DLD1 (cell line): ENCODE measurements around the gene TRPM2.

Experiments used
- in situ Hi-C: cut with HindIII; loops from 2 replicates; pipeline ENCODE4 v1.10.0; 2017; ENCODE audit warnings: low sequenced_read_pairs

TRPM2 gene

GRCh38 chr21:44353191-44353970, at the start of gene TRPM2:
Gene TRPM2, plus strand, starts transcription at chr21:44353621. Its CDS starts 80 bp downstream, at chr21:44353701.
- in situ Hi-C loops = no loop called here

GRCh38 chr21:44304011-44304616, 49.3 kb upstream of the TRPM2 start:
- in situ Hi-C loops = no loop called here

- in situ Hi-C loops = no loop called here
These were observed 48.5 kb upstream of the TRPM2 start for GRCh38 chr21:44304877-44305293.

GRCh38 chr21:44305691-44306090, 47.7 kb upstream of the TRPM2 start:
- in situ Hi-C loops = no loop called here

DNA sequence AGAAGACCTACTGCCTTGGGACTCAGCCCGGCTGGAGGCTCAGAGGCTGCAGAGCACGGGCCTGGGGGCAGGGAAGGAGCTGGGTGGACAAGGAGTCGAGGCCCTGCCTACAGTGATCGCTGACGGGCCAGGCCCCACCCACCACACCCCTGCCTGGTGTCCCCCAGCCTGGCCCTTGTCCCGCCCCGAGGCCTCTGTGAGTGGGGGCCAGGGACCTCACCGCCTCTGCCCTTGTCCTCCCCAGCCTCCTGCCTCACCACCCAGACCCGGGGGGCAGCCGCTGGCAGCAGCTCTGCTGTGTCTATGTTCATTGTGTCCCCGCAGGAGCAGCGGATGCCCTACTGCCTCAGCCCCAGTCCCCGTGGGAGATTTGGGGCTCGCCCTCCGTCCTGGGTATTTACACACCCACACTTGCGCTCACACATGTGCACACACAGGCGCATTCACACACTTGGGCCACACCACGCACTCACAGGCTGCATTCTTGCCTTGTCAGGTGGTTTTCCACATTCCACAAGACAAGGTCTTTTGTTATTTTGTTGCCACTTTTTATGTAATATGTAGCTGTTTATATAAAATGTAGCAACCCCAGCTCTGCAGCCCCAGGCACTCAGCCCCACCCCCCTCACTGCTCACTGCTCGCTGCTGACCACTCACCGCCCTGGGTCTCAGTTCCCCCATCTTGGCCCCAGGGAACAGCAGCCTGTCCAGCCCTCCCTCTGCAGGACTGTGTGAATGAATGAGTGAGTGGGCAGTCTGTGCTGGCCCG, 46.3 kb upstream of the TRPM2 start:
- in situ Hi-C loops = no loop called here

DNA sequence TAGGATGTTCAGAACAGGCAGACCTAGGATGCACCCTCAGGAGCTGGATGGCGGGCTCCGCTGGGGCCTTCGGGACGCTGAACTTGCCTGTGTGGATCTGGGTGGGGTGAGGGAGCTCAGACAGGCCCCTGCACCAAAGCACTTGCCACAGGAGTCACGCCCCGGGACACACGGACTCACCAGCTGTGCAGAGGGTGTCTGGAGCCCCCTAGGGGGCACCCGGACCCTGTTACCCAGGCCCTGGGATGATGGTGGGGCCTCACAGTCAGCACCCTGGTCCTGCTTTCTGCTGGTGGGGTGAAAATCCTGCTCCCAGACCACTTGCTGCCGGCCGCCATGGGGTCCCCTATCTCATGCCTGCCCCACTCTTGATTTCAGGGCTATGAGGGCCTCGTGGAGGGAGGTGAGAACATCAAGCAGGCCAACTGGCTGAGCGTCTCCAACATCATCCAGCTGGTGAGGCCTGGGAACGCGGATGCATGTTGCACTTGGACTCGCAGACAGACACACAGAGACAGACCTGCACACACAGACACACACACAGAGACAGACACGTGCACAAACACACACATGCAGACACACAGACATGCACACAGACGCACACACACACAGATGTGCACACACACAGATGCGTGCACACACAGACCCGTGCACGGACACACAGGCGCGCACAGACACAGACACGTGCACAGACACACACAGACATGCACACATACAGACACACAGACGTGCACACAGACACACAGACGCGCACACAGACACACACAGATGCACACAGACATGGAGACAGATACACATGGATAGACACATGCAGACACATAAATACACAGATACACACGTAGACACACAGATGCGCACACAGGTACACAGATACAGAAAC, 42.6 kb upstream of the TRPM2 start:
- in situ Hi-C loops = no loop called here

GRCh38 chr21:44312089-44312488, 41.3 kb upstream of the TRPM2 start:
- in situ Hi-C loops = no loop called here

DNA sequence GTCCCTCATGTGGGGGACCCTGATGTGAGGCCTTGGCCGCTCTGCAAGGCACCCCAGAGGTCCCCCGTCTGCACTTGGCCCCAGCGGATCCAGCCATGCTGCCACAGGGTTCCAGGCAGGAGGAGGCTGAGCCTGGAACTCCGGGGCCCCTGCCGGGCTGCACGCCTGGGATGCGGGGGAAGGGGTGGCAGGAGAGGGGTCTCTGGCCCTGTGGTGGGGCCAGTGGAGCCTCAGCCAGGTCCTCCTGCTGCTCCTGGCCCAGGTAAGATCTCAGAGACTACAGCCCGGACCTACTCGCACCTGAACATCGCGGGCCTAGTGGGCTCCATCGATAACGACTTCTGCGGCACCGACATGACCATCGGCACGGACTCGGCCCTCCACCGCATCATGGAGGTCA, 40.7 kb upstream of the TRPM2 start:
- in situ Hi-C loops = no loop called here

DNA sequence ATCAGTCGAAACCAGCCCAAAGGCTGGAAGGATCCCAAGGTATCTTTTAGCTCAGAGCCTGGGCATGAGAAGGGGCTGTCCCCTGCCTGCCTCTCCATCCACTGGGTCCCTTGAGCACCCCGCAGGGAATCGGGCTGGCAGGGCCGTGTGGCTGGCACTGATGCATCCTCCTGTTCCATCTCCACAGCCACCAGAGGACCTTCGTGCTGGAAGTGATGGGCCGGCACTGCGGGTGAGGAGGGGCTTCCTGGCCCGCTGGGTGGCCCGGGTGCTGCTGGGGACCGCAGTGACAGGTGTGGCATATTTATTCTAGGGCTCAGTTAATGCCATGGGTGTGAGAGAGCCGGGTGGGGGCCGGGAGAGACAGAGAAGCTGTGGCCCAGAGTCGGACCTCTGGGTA, 40.0 kb upstream of the TRPM2 start:
- in situ Hi-C loops = no loop called here

DNA sequence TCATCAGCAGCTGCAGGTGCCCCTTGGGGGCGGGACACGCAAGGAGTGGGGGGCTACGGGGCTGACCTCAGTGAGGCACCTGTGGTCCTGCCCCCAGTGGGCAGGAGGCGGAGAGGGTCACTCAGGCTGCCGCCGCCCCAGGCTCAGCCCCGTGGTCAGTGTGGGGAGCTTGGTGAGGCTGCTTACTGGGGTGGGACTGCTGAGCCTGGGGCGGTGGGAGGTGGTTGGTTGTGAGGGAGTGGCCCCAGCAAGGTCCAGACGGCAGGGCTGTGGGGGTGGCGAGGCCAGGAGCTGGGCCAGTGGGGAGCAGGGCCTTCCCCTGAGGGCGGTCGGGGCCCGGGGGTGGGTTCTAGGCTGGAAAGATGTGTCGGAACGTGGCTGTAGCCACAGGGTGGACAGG, 39.3 kb upstream of the TRPM2 start:
- in situ Hi-C loops = no loop called here

GRCh38 chr21:44314561-44314960, 38.9 kb upstream of the TRPM2 start:
- in situ Hi-C loops = no loop called here

DNA sequence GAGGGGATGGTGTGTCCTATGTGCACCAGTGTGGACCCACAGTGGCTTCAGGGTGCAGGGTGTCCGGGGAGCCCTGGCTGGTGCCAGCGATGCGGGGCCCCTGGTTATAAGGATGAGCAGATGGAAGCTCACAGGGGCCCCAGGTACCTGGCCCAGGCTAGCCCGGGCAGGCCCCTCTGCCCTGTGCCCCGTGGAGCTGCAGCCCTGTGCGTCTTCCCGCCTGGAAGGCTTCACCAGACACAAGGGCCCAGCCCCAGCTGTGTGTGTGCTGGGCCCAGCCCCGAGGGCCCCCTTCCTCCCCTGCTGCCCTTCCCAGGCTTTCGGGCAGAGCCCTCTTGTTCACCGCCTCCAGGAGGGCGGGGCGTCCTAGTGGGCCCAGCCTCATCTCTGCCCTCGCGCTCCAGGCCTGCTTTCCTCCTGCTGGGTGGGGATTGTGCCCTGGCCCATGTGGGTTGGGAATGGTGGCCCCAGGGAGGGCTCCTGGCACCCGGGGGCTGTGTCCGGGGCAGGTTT, 37.7 kb upstream of the TRPM2 start:
- in situ Hi-C loops = no loop called here

DNA sequence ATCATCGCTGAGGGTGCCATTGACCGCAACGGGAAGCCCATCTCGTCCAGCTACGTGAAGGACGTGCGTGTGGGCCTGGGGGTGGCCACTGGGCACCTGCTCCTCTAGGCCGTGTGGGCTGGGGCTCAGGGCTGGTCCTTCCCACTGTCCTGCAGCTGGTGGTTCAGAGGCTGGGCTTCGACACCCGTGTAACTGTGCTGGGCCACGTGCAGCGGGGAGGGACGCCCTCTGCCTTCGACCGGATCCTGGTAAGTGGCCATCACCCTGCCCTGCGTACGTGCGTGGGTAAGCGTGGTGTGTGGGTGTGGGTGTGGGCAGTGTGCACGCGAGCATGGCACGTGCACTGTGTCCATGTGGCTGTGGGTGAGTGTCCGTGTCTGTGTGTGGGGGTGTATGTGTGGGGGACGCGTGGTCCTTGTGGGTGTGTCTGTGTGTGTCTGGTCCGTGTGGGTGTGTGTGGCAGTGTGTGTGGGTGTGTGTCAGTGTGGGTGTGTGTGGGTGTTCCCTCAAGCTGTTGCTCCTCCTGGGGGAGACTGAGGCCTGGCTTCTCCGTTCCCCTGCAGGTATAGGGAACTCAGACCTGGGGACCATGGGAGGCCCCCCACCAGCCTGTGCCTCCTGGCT, 37.0 kb upstream of the TRPM2 start:
- in situ Hi-C loops = no loop called here

- in situ Hi-C loops = no loop called here
These were observed 36.1 kb upstream of the TRPM2 start for GRCh38 chr21:44317241-44317782.

DNA sequence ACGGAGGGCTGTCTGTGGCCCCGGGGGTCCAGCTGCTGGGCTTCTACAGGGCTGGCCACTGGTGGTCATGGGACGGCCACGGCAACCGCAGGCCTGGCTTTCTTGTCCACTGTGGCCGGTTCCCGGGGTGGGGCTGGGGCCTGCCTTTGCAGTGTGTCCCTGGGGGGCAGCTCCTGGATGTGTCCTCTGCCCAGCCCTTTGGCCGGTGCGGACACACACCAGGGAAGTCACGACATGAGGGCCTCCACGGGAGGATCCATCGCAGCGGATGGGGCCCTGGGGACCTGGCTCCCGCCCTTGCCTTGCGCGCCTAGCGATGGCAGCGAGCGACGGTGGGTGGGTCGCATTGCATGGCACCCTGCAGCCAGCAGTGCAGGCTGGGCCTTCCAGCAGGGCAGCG, 35.5 kb upstream of the TRPM2 start:
- in situ Hi-C loops = no loop called here

DNA sequence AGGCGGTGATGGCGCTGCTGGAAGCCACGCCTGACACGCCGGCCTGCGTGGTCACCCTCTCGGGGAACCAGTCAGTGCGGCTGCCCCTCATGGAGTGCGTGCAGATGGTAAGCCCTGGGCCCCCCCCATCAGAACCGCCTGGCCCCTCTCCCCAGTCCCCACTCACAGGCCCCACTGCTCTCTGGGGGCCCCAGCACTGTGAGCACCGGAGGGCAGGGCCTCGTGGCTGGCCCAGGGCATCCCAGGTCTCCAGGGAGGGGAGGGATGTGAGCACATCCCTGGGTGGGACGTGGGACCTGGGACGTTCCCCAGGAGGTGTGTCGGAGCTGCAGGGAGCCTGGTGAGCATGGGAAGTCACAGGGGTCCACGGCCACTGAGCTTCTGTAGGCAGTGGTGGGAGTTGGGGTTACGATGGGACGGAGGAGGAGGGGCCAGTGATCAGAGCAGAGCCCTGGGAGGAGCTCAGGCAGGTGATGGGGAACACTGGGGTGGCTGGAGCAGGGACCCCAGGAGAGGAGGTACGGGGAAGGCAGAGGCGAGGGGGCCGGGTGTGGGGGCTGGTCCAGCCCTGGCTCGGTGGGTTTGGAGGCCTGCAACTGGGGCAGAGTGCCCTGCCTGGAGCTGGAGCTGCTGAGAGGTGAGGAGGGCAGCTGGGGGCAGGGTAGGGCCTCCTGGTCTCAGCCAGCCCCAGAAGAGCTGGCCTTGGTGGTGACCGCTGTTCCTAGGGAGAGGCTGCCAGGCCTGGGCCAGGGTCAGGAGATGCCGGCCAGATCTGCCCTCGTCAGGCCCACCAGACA, 34.7 kb upstream of the TRPM2 start:
- in situ Hi-C loops = no loop called here

DNA sequence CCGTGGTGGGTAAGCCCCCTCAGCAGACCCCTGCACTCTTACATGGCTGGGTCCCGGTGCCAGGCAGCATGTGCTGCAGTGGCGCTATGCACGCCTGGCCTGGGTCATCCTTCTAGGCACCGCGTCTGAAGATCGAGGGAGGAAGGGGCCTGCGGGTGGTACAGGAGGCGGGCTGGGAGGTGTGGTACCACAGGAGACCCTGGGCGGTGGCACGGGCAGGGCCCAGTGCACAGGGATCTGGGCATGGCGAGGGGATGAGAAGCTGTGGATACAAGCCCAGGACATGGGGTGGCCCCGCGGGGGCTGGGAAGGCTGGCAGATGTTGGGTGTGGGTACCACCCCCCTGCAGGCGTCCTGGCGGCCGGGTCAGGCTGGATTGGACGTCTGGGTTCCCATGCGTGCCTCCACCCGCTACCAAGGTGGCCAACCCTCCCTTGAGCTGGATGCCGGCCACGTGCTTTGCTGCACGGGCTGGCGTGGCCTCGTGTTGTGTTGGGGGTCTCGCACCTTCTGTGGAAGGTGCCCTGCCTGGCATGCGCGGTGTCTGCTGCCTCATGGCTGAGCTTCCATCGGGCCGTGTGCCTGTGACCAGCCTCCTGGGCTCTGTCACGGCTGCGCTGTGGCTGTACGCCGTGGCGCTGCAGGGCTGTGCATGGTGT, 33.9 kb upstream of the TRPM2 start:
- in situ Hi-C loops = no loop called here

DNA sequence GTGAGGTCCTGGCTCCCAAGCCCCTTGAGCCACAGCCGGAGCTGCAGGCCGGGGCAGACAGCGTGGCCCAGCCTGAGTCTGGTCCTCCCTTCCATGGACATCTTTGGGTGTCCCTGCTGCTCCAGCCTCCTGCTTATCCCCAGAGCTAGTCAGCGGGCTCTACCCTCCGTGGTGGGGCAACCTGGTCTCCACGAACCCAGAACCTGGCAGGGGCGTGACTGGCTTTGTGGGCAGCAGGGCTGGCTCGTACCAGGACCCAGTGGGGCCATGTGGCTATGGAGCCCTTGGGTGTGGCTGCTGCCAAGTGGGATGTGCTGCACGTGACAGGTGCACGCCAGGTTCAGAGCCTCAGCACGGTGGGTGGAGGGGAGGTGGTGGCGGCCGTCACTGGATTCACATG, 32.6 kb upstream of the TRPM2 start:
- in situ Hi-C loops = no loop called here
